WTC11 (cell line): Measurements from ENCODE around the gene LRRC9. TPM values are rescaled to one million over a fixed set of nuclear protein-coding genes. Genes with fewer than 3 reads are reported as not detected.

Experiments used
- ATAC-seq: fragments of 200-7000 bp; cut with Tn5 transposase; 2 replicates; pipeline ENCODE4 v1.10.0; 2021; ENCODE audit warnings: mild to moderate bottlenecking, moderate library complexity
- CTCF ChIA-PET: fragments of 300-600 bp; sonication (Branson Sonifier 250); formaldehyde crosslinking; loops from one replicate; lab custom pipeline; 2021; ENCODE audit warnings: antibody characterized with exemption; lab: Charles Lee
- POLR2A ChIA-PET: fragments of 350-600 bp; sonication (Branson Sonifier 250); formaldehyde crosslinking; loops from one replicate; lab custom pipeline; 2021; ENCODE audit warnings: antibody characterized with exemption; lab: Charles Lee
- DNase-seq: peaks from one replicate; pipeline ENCODE4 v3.0.0; 2021; ENCODE audit warnings: low spot score
- H3K27ac Mint-ChIP-seq: 2 replicates; pipeline ENCODE4 v1.8.0; 2021; ENCODE audit warnings: mixed read lengths
- H3K27me3 Mint-ChIP-seq: 2 replicates; pipeline ENCODE4 v1.8.0; 2021; ENCODE audit warnings: low read depth, mild to moderate bottlenecking, moderate library complexity, mixed read lengths
- H3K36me3 Mint-ChIP-seq: 2 replicates; pipeline ENCODE4 v1.8.0; 2021; ENCODE audit warnings: mixed read lengths
- H3K4me1 Mint-ChIP-seq: 2 replicates; pipeline ENCODE4 v1.8.0; 2022; ENCODE audit warnings: mixed read lengths
- H3K4me3 Mint-ChIP-seq: 2 replicates; pipeline ENCODE4 v1.8.0; 2021; ENCODE audit warnings: mild to moderate bottlenecking, moderate library complexity, mixed read lengths
- H3K9me3 Mint-ChIP-seq: 2 replicates; pipeline ENCODE4 v1.8.0; 2021; ENCODE audit warnings: mixed read lengths
- ATF6 ChIP-seq: sonication (generic); formaldehyde crosslinking; IDR thresholded peaks from 2 replicates; pipeline ENCODE4 v1.8.1; 2023; ENCODE audit warnings: mild to moderate bottlenecking, missing genetic modification reagents
- CREM ChIP-seq: sonication (generic); formaldehyde crosslinking; IDR thresholded peaks from 2 replicates; pipeline ENCODE4 v1.8.1; 2022; ENCODE audit warnings: mild to moderate bottlenecking, missing genetic modification reagents, moderate library complexity
- FOXP1 ChIP-seq: sonication (generic); formaldehyde crosslinking; IDR thresholded peaks from 2 replicates; pipeline ENCODE4 v1.8.0; 2022; ENCODE audit warnings: missing genetic modification reagents, mild to moderate bottlenecking, moderate library complexity, borderline replicate concordance
- HMGA2 ChIP-seq: fragments of 250-450 bp; sonication (Bioruptor Pico); IDR thresholded peaks from 2 replicates; pipeline ENCODE4 v1.4.0; 2021; ENCODE audit warnings: mild to moderate bottlenecking, moderate library complexity
- IRF1 ChIP-seq: sonication (generic); formaldehyde crosslinking; IDR thresholded peaks from 2 replicates; pipeline ENCODE4 v1.8.0; 2023; ENCODE audit warnings: missing genetic modification reagents
- IRF2 ChIP-seq: sonication (generic); formaldehyde crosslinking; IDR thresholded peaks from 2 replicates; pipeline ENCODE4 v1.8.0; 2022; ENCODE audit warnings: low read depth, missing genetic modification reagents, borderline replicate concordance
- PREB ChIP-seq: sonication (generic); formaldehyde crosslinking; IDR thresholded peaks from 2 replicates; pipeline ENCODE4 v1.8.1; 2022; ENCODE audit warnings: mild to moderate bottlenecking, missing genetic modification reagents, moderate library complexity, borderline replicate concordance
- TEAD1 ChIP-seq: sonication (generic); formaldehyde crosslinking; IDR thresholded peaks from 2 replicates; pipeline ENCODE4 v1.8.0; 2022; ENCODE audit warnings: mild to moderate bottlenecking, missing genetic modification reagents
- TEAD4 ChIP-seq: sonication (generic); formaldehyde crosslinking; IDR thresholded peaks from 2 replicates; pipeline ENCODE4 v1.8.0; 2022; ENCODE audit warnings: mild to moderate bottlenecking, missing genetic modification reagents
- USF2 ChIP-seq: sonication (generic); formaldehyde crosslinking; IDR thresholded peaks from 2 replicates; pipeline ENCODE4 v1.8.1; 2023; ENCODE audit warnings: mild to moderate bottlenecking, missing genetic modification reagents, moderate library complexity
- ZNF263 ChIP-seq: sonication (generic); formaldehyde crosslinking; IDR thresholded peaks from 2 replicates; pipeline ENCODE4 v1.8.1; 2022; ENCODE audit warnings: low read depth, mild to moderate bottlenecking, moderate library complexity, missing genetic modification reagents
- ZNF317 ChIP-seq: sonication (generic); formaldehyde crosslinking; IDR thresholded peaks from 2 replicates; pipeline ENCODE4 v1.8.1; 2023; ENCODE audit warnings: low read depth, mild to moderate bottlenecking, moderate library complexity, missing genetic modification reagents, borderline replicate concordance
- ZNF671 ChIP-seq: fragments of 250-450 bp; sonication (Bioruptor Pico); IDR thresholded peaks from 2 replicates; pipeline ENCODE4 v1.8.0; 2021; ENCODE audit warnings: mild to moderate bottlenecking
- total RNA-seq: library from RNA; stranded (reverse); gene quantifications from 3 replicates; pipeline ENCODE4 v1.2.3, GENCODE V29; 2021
- TF ChIP-seq, protein P1 (sequence below): sonication (generic); formaldehyde crosslinking; IDR thresholded peaks from 2 replicates; pipeline ENCODE4 v1.8.1; 2022; ENCODE audit warnings: mild to moderate bottlenecking, moderate library complexity, missing genetic modification reagents
- TF ChIP-seq, protein P2 (sequence below): sonication (generic); formaldehyde crosslinking; conservative IDR thresholded peaks from 2 replicates; pipeline ENCODE4 v1.8.1; 2023; ENCODE audit warnings: mild to moderate bottlenecking, low read depth, missing genetic modification reagents, moderate library complexity
- TF ChIP-seq, protein P3 (sequence below): fragments of 250-450 bp; sonication (Bioruptor Pico); IDR thresholded peaks from 2 replicates; pipeline ENCODE4 v1.9.0; 2021; ENCODE audit warnings: mild to moderate bottlenecking
- TF ChIP-seq, protein P4 (sequence below): fragments of 250-450 bp; sonication (Bioruptor Pico); IDR thresholded peaks from 2 replicates; pipeline ENCODE4 v1.9.0; 2021; ENCODE audit warnings: mild to moderate bottlenecking

LRRC9 gene
- total RNA-seq, 1 experiment from 2014 or later = 0.79 TPM

DNA sequence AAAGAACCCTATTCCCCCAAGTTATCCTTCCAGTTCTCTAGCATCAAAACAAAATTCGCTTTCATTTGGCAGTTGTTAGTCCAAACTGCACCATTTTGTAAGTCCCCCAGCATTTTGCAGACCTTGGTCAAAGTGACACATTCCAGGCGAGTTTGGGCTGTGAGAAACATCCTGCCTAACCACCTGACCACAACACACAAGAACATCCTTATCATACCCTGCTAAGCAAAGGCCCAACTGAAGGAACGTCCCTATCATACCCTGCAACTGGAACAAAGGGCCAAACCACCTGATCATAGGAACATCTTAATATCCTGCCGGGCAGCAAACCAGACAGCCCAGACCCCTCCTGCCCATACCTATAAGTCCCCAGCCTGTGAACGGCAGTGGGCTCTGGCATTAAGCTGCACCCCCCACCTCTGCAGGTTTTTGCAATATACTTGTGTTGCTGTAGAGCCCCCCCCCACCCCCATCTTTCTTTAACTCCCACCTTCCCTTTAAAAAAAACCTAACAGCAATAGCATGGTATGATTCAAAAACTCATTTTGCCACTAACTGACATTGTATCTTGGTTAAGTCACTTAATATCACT, 174.5 kb downstream of the LRRC9 start:
- Mint-ChIP-seq H3K4me1 (peaks cover 34% of the 10 kb centered on the region), H3K27ac (peak overlapping the region; percentile 67), H3K4me3 (peak overlapping the region; percentile 88), H3K9me3 (peaks cover 3% of the 10 kb centered on the region; the same call in 1 of the 2 replicates), H3K27me3 (no peaks in the 10 kb centered on the region; the same call in 1 of the 2 replicates), H3K36me3 (peaks cover 16% of the 10 kb centered on the region)
- ChIA-PET CTCF (no interaction called here), POLR2A (no interaction called here)
- TF ChIP-seq, protein P1, sequence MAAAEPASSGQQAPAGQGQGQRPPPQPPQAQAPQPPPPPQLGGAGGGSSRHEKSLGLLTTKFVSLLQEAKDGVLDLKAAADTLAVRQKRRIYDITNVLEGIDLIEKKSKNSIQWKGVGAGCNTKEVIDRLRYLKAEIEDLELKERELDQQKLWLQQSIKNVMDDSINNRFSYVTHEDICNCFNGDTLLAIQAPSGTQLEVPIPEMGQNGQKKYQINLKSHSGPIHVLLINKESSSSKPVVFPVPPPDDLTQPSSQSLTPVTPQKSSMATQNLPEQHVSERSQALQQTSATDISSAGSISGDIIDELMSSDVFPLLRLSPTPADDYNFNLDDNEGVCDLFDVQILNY (CRISPR knock-in tag) = no peak
- TF ChIP-seq TEAD4 (CRISPR knock-in tag) (0 out of 2 replicates have a peak, but pooled peaks have one; percentile 39), ATF6 (CRISPR knock-in tag) (no peak), USF2 (CRISPR knock-in tag) (0 out of 2 replicates have a peak, but pooled peaks have one; percentile 22), FOXP1 (CRISPR knock-in tag) (no peak), PREB (CRISPR knock-in tag) (no peak), ZNF263 (no peak), TEAD1 (peak; percentile 67; the same call in 1 of the 2 replicates), HMGA2 (CRISPR knock-in tag) (no peak), CREM (CRISPR knock-in tag) (no peak)
- ATAC-seq (0 out of 2 replicates have a peak, but pooled peaks have one; percentile 2), DNase-seq (no peak)

DNA sequence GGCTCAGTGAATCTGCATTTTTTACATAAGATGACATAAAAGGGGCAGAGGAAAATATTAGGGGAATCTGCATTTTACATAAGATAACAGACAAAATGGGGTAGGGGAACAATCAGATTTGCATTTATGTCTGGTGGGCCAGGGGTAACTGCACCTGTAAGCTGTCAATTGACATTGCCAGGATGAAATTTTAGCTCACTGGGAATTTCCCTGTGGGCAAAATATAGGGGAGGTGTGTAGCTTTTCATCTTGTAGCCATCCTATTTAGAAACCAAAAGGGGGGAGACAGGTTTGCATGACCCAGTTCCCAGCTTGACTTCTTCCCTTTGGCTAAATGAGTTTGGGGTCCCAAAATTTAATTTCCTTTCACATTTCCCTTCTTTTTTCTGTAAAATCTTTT, 175.3 kb downstream of the LRRC9 start:
- H3K36me3 Mint-ChIP-seq = peaks cover 19% of the 10 kb centered on the region
- TF ChIP-seq, protein P2, sequence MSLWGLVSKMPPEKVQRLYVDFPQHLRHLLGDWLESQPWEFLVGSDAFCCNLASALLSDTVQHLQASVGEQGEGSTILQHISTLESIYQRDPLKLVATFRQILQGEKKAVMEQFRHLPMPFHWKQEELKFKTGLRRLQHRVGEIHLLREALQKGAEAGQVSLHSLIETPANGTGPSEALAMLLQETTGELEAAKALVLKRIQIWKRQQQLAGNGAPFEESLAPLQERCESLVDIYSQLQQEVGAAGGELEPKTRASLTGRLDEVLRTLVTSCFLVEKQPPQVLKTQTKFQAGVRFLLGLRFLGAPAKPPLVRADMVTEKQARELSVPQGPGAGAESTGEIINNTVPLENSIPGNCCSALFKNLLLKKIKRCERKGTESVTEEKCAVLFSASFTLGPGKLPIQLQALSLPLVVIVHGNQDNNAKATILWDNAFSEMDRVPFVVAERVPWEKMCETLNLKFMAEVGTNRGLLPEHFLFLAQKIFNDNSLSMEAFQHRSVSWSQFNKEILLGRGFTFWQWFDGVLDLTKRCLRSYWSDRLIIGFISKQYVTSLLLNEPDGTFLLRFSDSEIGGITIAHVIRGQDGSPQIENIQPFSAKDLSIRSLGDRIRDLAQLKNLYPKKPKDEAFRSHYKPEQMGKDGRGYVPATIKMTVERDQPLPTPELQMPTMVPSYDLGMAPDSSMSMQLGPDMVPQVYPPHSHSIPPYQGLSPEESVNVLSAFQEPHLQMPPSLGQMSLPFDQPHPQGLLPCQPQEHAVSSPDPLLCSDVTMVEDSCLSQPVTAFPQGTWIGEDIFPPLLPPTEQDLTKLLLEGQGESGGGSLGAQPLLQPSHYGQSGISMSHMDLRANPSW (CRISPR knock-in tag) = no peak
- no peak for TF ChIP-seq IRF1 (CRISPR knock-in tag)
- TF ChIP-seq FOXP1 (CRISPR knock-in tag) = no peak
- TF ChIP-seq, protein P3, sequence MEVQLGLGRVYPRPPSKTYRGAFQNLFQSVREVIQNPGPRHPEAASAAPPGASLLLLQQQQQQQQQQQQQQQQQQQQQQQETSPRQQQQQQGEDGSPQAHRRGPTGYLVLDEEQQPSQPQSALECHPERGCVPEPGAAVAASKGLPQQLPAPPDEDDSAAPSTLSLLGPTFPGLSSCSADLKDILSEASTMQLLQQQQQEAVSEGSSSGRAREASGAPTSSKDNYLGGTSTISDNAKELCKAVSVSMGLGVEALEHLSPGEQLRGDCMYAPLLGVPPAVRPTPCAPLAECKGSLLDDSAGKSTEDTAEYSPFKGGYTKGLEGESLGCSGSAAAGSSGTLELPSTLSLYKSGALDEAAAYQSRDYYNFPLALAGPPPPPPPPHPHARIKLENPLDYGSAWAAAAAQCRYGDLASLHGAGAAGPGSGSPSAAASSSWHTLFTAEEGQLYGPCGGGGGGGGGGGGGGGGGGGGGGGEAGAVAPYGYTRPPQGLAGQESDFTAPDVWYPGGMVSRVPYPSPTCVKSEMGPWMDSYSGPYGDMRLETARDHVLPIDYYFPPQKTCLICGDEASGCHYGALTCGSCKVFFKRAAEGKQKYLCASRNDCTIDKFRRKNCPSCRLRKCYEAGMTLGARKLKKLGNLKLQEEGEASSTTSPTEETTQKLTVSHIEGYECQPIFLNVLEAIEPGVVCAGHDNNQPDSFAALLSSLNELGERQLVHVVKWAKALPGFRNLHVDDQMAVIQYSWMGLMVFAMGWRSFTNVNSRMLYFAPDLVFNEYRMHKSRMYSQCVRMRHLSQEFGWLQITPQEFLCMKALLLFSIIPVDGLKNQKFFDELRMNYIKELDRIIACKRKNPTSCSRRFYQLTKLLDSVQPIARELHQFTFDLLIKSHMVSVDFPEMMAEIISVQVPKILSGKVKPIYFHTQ (CRISPR knock-in tag) = no peak
- TF ChIP-seq, protein P4, sequence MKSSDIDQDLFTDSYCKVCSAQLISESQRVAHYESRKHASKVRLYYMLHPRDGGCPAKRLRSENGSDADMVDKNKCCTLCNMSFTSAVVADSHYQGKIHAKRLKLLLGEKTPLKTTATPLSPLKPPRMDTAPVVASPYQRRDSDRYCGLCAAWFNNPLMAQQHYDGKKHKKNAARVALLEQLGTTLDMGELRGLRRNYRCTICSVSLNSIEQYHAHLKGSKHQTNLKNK (CRISPR knock-in tag) = no peak
- TF ChIP-seq ZNF671 (CRISPR knock-in tag) = no peak
- TF ChIP-seq TEAD1 = no peak
- no peak for TF ChIP-seq ZNF317 (CRISPR knock-in tag)
- TF ChIP-seq IRF2 (CRISPR knock-in tag) = no peak
- H3K9me3 Mint-ChIP-seq = peaks cover 3% of the 10 kb centered on the region; the same call in 1 of the 2 replicates
- H3K27ac Mint-ChIP-seq = peak overlapping the region; percentile 11
- peaks cover 34% of the 10 kb centered on the region for H3K4me1 Mint-ChIP-seq
- POLR2A ChIA-PET = no interaction called here
- DNase-seq (no peak), ATAC-seq (no peak)
- H3K4me3 Mint-ChIP-seq = peak overlapping the region; percentile 6; the same call in 1 of the 2 replicates
- CTCF ChIA-PET = interaction anchor here (1.0 kb wide), 1 partner anchor 130 kb away, joined by 3 read pairs; no protein-coding TSS in a partner anchor
- no peaks in the 10 kb centered on the region; the same call in 1 of the 2 replicates for H3K27me3 Mint-ChIP-seq
